Keratinocyte (primary cell): ENCODE data around the gene SOCS1. TPM values are rescaled to one million over a fixed set of nuclear protein-coding genes. Genes with fewer than 3 reads are reported as not detected.

Experiments used
- DNase-seq: peaks from one replicate; pipeline ENCODE4 v3.0.0-alpha.2; 2011; ENCODE audit warnings: low read depth, missing footprints, low spot score
- FAIRE-seq: peaks from 2 replicates; lab custom pipeline; 2011; peaks lifted over from hg19 to GRCh38; lab: Jason Lieb, UNC
- H2AFZ ChIP-seq: 2 replicates; pipeline ENCODE4 v1.6.0; 2012; ENCODE audit warnings: low read length, control low read depth, inconsistent platforms; ENCODE audit not compliant: control insufficient read depth
- H3K27ac ChIP-seq: 2 replicates; pipeline ENCODE4 v1.5.1; 2011; ENCODE audit warnings: low read length; ENCODE audit not compliant: control insufficient read depth, insufficient read depth
- H3K27me3 ChIP-seq: 3 replicates; pipeline ENCODE4 v1.6.0; 2011; ENCODE audit warnings: low read length; ENCODE audit not compliant: control insufficient read depth, insufficient read depth; ENCODE audit errors: extremely low read depth
- H3K36me3 ChIP-seq, 2 experiments: 2 replicates in 1 of 2; 3 replicates in 1 of 2; pipeline ENCODE4 v1.5.1; 2011; ENCODE audit warnings: low read length in 2 of 2, mild to moderate bottlenecking in 1 of 2; ENCODE audit not compliant: control insufficient read depth in 2 of 2, insufficient read depth in 2 of 2; ENCODE audit errors: extremely low read depth in 1 of 2
- H3K4me1 ChIP-seq: 3 replicates; pipeline ENCODE4 v1.5.1; 2011; ENCODE audit warnings: low read length; ENCODE audit not compliant: control insufficient read depth, insufficient read depth; ENCODE audit errors: extremely low read depth
- H3K4me2 ChIP-seq: 3 replicates; pipeline ENCODE4 v1.6.0; 2011; ENCODE audit warnings: low read depth, low read length; ENCODE audit not compliant: control insufficient read depth, insufficient read depth; ENCODE audit errors: extremely low read depth
- H3K4me3 ChIP-seq, 3 experiments: fragments of 200-600 bp in 1 of 3; sonication (generic) in 1 of 3; 2 replicates in 2 of 3; 3 replicates in 1 of 3; pipeline ENCODE4 v1.5.1; 2011 to 2016; ENCODE audit warnings: low read length in 3 of 3, mild to moderate bottlenecking in 3 of 3, control low read depth in 2 of 3, inconsistent platforms in 1 of 3, low read depth in 1 of 3, mixed read lengths in 1 of 3, mixed run types in 1 of 3, moderate library complexity in 1 of 3; ENCODE audit not compliant: control insufficient read depth in 2 of 3, insufficient read depth in 2 of 3; ENCODE audit errors: extremely low read depth in 1 of 3
- H3K79me2 ChIP-seq: 2 replicates; pipeline ENCODE4 v1.6.0; 2012; ENCODE audit warnings: low read length; ENCODE audit not compliant: control insufficient read depth, insufficient read depth
- H3K9ac ChIP-seq: 3 replicates; pipeline ENCODE4 v1.6.0; 2011; ENCODE audit warnings: low read length; ENCODE audit not compliant: control insufficient read depth, insufficient read depth; ENCODE audit errors: extremely low read depth
- H3K9me1 ChIP-seq: 3 replicates; pipeline ENCODE4 v1.6.0; 2011; ENCODE audit warnings: low read length; ENCODE audit not compliant: control insufficient read depth, insufficient read depth; ENCODE audit errors: extremely low read depth
- H3K9me3 ChIP-seq: 2 replicates; pipeline ENCODE4 v1.5.1; 2012; ENCODE audit warnings: low read depth, low read length; ENCODE audit not compliant: control insufficient read depth
- H4K20me1 ChIP-seq: 3 replicates; pipeline ENCODE4 v1.6.0; 2011; ENCODE audit warnings: low read length; ENCODE audit not compliant: control insufficient read depth, insufficient read depth; ENCODE audit errors: extremely low read depth
- CTCF ChIP-seq, 3 experiments: IDR thresholded peaks in 1 of 3; conservative IDR thresholded peaks in 1 of 3; optimal IDR thresholded peaks in 1 of 3; 2 replicates in 2 of 3; 3 replicates in 1 of 3; pipeline versions ENCODE3 to v1.5.1; 2011; ENCODE audit warnings: low read length in 3 of 3, mild to moderate bottlenecking in 3 of 3, moderate library complexity in 2 of 3, control low read depth in 1 of 3, inconsistent platforms in 1 of 3; ENCODE audit not compliant: insufficient read depth in 2 of 3; ENCODE audit errors: extremely low read depth in 1 of 3
- EZH2 ChIP-seq: IDR thresholded peaks from one replicate; pipeline ENCODE4 v1.6.1; 2012; ENCODE audit warnings: inconsistent platforms, mild to moderate bottlenecking, low read length, moderate library complexity
- dilution Hi-C: fragments of 300-500 bp; cut with MboI; formaldehyde crosslinking; loops from one replicate; pipeline ENCODE4 v1.7.0; 2020; ENCODE audit warnings: low sequenced_read_pairs; ENCODE audit not compliant: extremely low pct_ligation_motif_present
- polyA plus RNA-seq, 5 experiments: library from polyadenylated mRNA; depleted of rRNA in 3 of 5; stranded (reverse) in 3 of 5; stranded (forward) in 1 of 5; unstranded in 1 of 5; fragments of >200 nt; gene quantifications; 1 replicate in 1 of 5; 2 replicates in 3 of 5; 3 replicates in 1 of 5; pipeline versions ENCODE4 v1.2.1 to v1.2.3, GENCODE V29; 2011 to 2012; ENCODE audit warnings: missing spikeins in 2 of 5, low read depth in 1 of 5, low replicate concordance in 1 of 5

Gene SOCS1
- polyA plus RNA-seq, 1 donor (not counting 4 experiments of a cell fraction or from before 2014, with no cell fraction given): 0.98 TPM

DNA sequence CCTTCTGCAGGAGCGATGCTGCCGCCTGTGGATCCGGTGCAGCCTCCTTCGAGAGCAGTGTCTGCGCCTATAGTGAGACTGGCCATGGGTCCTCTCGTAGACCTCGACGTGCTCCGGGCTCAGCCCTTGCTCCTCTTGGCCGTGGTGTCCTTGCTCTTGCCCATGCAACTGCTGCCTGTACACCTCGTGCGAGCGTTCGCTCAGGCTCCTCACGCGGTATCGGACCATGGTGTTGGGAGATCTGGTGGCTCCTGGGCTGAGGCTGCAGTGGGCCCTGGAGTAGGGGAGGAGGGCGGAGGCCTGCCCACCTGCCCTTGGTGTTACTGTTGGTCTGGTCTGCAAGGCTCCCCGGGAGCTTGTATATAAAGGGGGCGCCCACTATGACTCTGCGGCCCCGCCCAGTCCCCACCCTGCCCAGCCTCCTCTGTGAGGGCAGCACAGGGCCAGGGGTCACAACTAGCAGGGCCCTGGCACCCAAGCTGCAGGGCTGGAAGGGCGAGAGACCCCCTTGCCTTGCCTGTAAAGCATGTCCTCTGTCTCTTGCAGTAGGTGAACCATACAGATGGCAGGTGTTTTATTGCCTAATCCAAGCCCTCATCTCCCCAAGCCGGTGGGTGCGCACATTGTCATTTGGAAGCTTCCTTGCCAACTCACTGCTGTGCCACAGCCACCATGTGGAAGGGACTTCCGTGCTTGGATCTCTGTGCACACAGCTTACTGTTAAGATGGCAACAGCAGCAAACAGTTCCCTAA, 20.3 kb upstream of the SOCS1 start, which contains the start of gene PRM2:
TSS of gene PRM2 (minus strand) at position 338 of the 753 bp plus-strand sequence. CDS start at position 228, 110 bp downstream.
- Histone ChIP-seq H3K27me3 (peaks cover 3% of the 10 kb centered on the region), H3K36me3 (no peaks in the 10 kb centered on the region), H3K4me2 (no peak within 1 kb of the TSS), H2AFZ (no peak within 1 kb of the TSS), H3K79me2 (no peaks in the 10 kb centered on the region), H3K9me1 (no peaks in the 10 kb centered on the region), H3K9ac (no peak within 1 kb of the TSS), H3K4me3 (no peak within 1 kb of the TSS), H3K4me1 (peaks cover 5% of the 10 kb centered on the region), H3K27ac (no peak within 1 kb of the TSS), H3K9me3 (no peaks in the 10 kb centered on the region), H4K20me1 (no peaks in the 10 kb centered on the region)
- DNase-seq (no peak), FAIRE-seq (no peak)
- TF ChIP-seq CTCF (optimal IDR thresholded peaks at IDR 0.05 in 1 of 3, IDR thresholded peaks at IDR 0.05 in 1 of 3, conservative IDR thresholded peaks at IDR 0.05 in 1 of 3; ENCODE audit: extremely low read depth in 1 of 3, insufficient read depth in 2 of 3, low read length in 3 of 3): no peak
- no peak for TF ChIP-seq EZH2
- dilution Hi-C loops: no loop called here

DNA sequence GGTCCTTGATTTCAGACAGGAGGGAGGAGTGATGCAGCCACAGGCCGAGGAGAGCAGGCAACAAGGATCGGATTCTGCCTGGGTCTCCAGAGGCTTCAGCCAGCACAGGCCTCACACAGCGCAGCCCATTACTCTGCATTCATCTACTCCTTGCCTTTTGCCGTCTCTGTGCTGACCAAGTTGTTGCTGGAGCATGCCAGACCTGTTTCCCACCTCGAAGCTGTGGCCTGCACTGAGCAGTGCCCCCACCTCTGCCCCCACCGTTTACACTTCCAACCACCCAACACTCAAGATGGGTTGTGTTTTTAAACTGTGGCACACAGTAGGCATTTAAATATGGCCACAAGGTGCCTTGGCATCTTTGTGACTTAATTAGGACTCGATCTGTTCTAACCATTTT, 19.0 kb upstream of the SOCS1 start:
- Histone ChIP-seq H3K27me3 (peaks cover 2% of the 10 kb centered on the region), H3K36me3 (no peaks in the 10 kb centered on the region), H3K4me3 (no peak overlapping the region), H3K27ac (no peak overlapping the region), H2AFZ (no peak overlapping the region), H3K9ac (no peak overlapping the region), H3K79me2 (no peaks in the 10 kb centered on the region), H3K9me3 (no peaks in the 10 kb centered on the region), H3K9me1 (no peaks in the 10 kb centered on the region), H3K4me2 (no peak overlapping the region), H4K20me1 (no peaks in the 10 kb centered on the region), H3K4me1 (peaks cover 5% of the 10 kb centered on the region)
- TF ChIP-seq EZH2: no peak
- TF ChIP-seq CTCF (optimal IDR thresholded peaks at IDR 0.05 in 1 of 3, IDR thresholded peaks at IDR 0.05 in 1 of 3, conservative IDR thresholded peaks at IDR 0.05 in 1 of 3; ENCODE audit: extremely low read depth in 1 of 3, insufficient read depth in 2 of 3, low read length in 3 of 3): no peak
- DNase-seq (no peak), FAIRE-seq (no peak)
- dilution Hi-C loops: no loop called here
